Ishikawa (cell line): ENCODE results near the gene FNDC11.

Experiments
- CEBPB ChIP-seq: IDR thresholded peaks from 2 replicates; pipeline ENCODE4 v1.6.1; 2012
- CREB1 ChIP-seq: IDR thresholded peaks from 2 replicates; pipeline ENCODE4 v1.6.1; 2012; ENCODE audit warnings: low read depth
- EGR1 ChIP-seq: IDR thresholded peaks from 2 replicates; pipeline ENCODE4 v1.6.1; 2012
- EP300 ChIP-seq: IDR thresholded peaks from 2 replicates; pipeline ENCODE4 v1.6.1; 2012; ENCODE audit warnings: borderline replicate concordance
- FOXM1 ChIP-seq: IDR thresholded peaks from 2 replicates; pipeline ENCODE4 v1.6.1; 2012; ENCODE audit warnings: low read depth, borderline replicate concordance
- NFIC ChIP-seq: IDR thresholded peaks from 2 replicates; pipeline ENCODE4 v1.6.1; 2012
- RAD21 ChIP-seq: IDR thresholded peaks from 2 replicates; pipeline ENCODE4 v1.6.1; 2012; ENCODE audit warnings: low read depth
- REST ChIP-seq: IDR thresholded peaks from 2 replicates; pipeline ENCODE4 v1.6.1; 2012; ENCODE audit warnings: low read depth, mild to moderate bottlenecking
- TAF1 ChIP-seq: IDR thresholded peaks from 2 replicates; pipeline ENCODE4 v1.6.1; 2012; ENCODE audit warnings: low read depth, mild to moderate bottlenecking
- USF1 ChIP-seq: IDR thresholded peaks from 2 replicates; pipeline ENCODE4 v1.6.1; 2012
- YY1 ChIP-seq: IDR thresholded peaks from 2 replicates; pipeline ENCODE4 v1.6.1; 2012; ENCODE audit warnings: low read depth
- ZBTB7A ChIP-seq: IDR thresholded peaks from 2 replicates; pipeline ENCODE4 v1.6.1; 2012; ENCODE audit warnings: low read depth
- TF ChIP-seq, protein P1 (sequence below): IDR thresholded peaks from 2 replicates; pipeline ENCODE4 v1.6.1; 2012

- no peak for TF ChIP-seq EP300
- TF ChIP-seq EGR1: no peak
- no peak for TF ChIP-seq FOXM1
- TF ChIP-seq, protein P1, sequence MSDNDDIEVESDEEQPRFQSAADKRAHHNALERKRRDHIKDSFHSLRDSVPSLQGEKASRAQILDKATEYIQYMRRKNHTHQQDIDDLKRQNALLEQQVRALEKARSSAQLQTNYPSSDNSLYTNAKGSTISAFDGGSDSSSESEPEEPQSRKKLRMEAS: no peak
- TF ChIP-seq NFIC: no peak
- TF ChIP-seq CEBPB: no peak
- TF ChIP-seq TAF1: no peak
- TF ChIP-seq CREB1: no peak
- no peak for TF ChIP-seq RAD21
- TF ChIP-seq ZBTB7A: no peak
- TF ChIP-seq USF1: no peak
- no peak for TF ChIP-seq YY1
- TF ChIP-seq REST: no peak
Observed at GRCh38 chr20:63521602-63522001, 32.4 kb upstream of the FNDC11 start.
